ENCODE measurements around the gene KRT84.
"Not testable (repeated sequence)": the region's sequence is repeated elsewhere in the genome, so short reads cannot be mapped to it uniquely, and the experiment has no call there.

Gene KRT84

GRCh38 chr12:52360106-52360662 is 25.3 kb downstream of the KRT84 start:
- FAIRE-seq: no peak

- no peak for FAIRE-seq
Measured at GRCh38 chr12:52359621-52360061, 25.8 kb downstream of the KRT84 start.

GRCh38 chr12:52358575-52359350 is 26.7 kb downstream of the KRT84 start:
- FAIRE-seq: no peak

GRCh38 chr12:52356762-52357580 is 28.5 kb downstream of the KRT84 start:
- no peak for FAIRE-seq

- FAIRE-seq: no peak
Measured at GRCh38 chr12:52356031-52356761, 29.3 kb downstream of the KRT84 start.

DNA sequence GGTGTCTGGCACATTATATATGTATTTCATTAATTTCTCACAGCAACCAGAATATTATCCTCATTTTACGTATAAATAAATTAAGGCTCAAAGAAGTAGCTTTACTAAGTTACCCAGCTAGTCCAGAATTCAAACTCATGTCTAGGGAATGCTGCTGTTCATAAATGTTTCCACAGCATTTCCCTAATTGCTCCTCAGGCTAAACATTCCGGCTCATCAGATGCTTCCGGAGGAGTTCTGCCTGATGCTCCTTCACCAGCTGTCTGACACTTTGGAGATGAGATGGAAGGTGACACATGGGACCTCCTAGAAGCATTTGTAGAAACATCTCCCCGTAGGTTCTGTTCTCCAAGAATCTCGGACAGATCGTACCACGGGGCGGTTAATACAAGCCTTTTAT is 30.3 kb downstream of the KRT84 start:
- FAIRE-seq: no peak

- no peak for FAIRE-seq
Measured at GRCh38 chr12:52354200-52354599, 31.3 kb downstream of the KRT84 start.

DNA sequence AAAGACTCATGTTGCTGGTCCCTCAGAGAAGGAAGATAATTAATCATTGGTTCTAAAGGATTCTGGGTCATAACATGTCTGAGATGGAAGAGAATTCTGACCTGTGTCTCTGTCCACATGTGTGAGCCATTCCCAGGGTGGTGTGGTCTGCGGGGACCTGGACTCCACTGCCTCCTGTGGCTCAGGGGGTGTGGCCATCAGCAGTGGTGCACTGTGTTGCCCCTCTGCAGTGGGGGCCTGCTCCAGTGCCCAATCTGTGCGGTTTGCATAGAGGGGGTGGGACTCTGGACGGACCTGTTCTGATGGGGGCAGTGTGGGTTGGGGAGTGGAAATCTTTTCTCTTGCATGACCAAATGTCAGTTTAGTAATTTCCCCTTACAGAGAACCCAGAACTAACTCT is 31.7 kb downstream of the KRT84 start:
- no peak for FAIRE-seq

GRCh38 chr12:52352951-52353350 is 32.5 kb downstream of the KRT84 start:
- FAIRE-seq: no peak

GRCh38 chr12:52351196-52352059 is 34.0 kb downstream of the KRT84 start:
- no peak for FAIRE-seq

GRCh38 chr12:52350786-52351185 is 34.7 kb downstream of the KRT84 start:
- FAIRE-seq: no peak

GRCh38 chr12:52350021-52350620 is 35.3 kb downstream of the KRT84 start:
- FAIRE-seq: no peak

DNA sequence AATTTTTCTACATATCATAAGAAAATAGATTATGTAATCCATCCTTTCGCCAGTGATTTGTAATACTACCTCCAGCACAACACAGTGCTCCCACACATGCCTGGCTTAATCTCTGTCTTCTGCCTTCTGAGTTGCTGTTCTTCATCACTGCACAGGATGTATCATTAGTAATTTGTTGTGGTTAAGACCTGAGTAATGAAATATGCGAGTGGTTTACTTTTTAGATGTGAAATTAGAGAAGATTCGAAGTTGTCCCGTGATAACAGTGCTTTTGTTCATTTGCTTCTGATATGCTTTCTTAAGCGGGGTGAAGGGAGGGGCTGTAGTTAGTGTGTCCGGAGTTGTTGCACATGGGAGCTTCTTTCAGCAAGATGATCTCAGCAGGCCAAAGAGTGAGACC is 36.3 kb downstream of the KRT84 start:
- no peak for FAIRE-seq

- no peak for FAIRE-seq
Measured at GRCh38 chr12:52347551-52348510, 37.6 kb downstream of the KRT84 start.

DNA sequence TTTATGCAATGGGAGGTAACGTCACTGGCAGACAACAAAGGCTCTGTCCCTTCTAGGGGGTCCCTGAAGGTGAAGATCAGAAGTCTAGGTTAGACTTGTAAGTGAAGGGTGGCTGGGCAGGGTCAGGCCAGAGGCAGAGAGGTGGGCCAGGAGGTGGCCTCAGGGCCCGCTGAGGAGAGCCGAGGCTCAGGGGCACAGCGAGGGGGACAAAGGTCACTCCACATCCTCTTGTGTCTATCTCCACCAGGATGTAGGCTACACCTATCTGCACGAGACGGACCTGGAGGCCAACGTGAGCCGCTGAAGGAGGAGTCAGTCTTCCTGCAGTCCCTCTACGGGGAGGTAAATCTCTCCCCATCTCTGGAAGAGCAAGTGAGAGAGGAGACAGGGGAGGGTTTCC is 38.4 kb downstream of the KRT84 start:
- FAIRE-seq: no peak

DNA sequence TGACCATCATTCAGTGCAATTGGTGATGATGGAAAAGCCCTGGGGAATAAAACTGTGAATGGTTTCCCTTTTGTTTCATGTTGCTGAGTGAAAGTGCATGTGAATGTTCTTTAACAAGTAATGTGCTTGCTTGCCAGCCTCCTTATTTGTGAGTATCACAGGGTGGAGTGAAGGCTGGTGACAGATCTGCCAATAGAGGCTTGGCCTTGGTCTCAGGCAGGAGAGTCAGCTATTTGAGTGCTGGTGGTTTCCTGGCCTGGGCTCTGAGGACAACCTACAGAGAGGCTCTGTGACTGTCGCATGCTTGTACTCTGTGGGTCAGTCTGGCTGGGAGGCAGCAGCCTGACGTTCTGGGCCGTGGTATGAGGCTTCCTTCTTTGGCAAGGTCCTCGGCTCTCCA is 38.9 kb downstream of the KRT84 start:
- no peak for FAIRE-seq

GRCh38 chr12:52345041-52345440 is 40.4 kb downstream of the KRT84 start:
- FAIRE-seq: not testable (repeated sequence)

GRCh38 chr12:52344111-52344510 is 41.3 kb downstream of the KRT84 start:
- FAIRE-seq: no peak

GRCh38 chr12:52343550-52343949 is 41.9 kb downstream of the KRT84 start:
- FAIRE-seq: no peak

DNA sequence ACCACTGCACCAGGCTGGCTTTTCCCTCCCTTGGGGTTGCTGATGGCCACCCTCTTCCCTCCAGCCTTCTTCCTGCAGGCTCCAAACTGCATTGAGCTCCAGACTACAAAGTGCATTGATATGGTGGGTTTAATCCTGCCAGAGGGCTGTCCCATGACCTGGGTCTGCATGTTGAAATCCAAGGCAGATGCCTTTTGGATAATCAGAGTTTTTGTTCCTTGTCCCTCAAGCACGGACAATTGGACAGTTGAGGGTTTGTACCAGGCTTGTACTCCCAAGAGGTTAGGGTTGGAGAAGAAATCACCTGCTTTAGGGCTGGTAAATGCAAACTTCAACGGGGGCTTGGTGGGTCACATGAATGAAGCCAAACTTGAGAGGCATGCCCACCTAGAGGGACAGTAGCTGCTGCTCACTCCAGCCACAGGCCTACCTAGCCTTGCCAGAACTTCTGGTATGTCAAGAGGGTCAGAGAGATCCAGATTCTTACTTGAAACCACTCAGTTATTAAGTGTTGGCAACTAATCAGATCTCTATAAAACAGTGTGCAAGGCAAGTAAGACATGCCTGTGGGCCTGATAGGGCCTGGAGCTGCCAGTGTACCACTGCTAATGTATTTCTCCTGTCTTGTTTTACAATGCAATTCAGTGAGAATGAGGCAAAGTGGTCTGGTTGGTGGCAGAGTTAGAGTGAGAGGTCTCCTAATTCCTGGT is 42.5 kb downstream of the KRT84 start:
- no peak for FAIRE-seq

Data from endometrium (tissue), 2 donors.